Transverse colon (tissue), 4 donors: ENCODE data around the gene RAB3D. TPM values are rescaled to one million over a fixed set of nuclear protein-coding genes. Genes with fewer than 3 reads are reported as not detected.
"Not testable (repeated sequence)": the region's sequence is repeated elsewhere in the genome, so short reads cannot be mapped to it uniquely, and the experiment has no call there.

Experiments used
- DNase-seq: peaks from one replicate; pipeline ENCODE4 v3.0.0-alpha.2; 2019
- H3K27ac ChIP-seq, 4 donors: fragments of 200-600 bp; sonication (generic); 2 replicates each; pipeline ENCODE4 v1.5.1; 2016 to 2018; ENCODE audit warnings: inconsistent platforms in 4 of 4
- H3K27me3 ChIP-seq: fragments of 200-600 bp; sonication (generic); 2 replicates; pipeline ENCODE4 v1.5.1; 2017; ENCODE audit warnings: inconsistent platforms
- H3K36me3 ChIP-seq, 4 donors: fragments of 200-600 bp; sonication (generic); 2 replicates each; pipeline ENCODE4 v1.5.1; 2017 to 2019; ENCODE audit warnings: inconsistent platforms in 4 of 4
- H3K4me1 ChIP-seq, 4 donors: fragments of 200-600 bp; sonication (generic); 2 replicates each; pipeline ENCODE4 v1.5.1; 2017 to 2020; ENCODE audit warnings: inconsistent platforms in 4 of 4
- H3K4me3 ChIP-seq, 4 donors: fragments of 200-600 bp; sonication (generic); 1 replicate in 1 of 4; 2 replicates in 3 of 4; pipeline versions ENCODE4 v1.5.1 to v1.6.1; 2017 to 2019; ENCODE audit warnings: inconsistent platforms in 4 of 4
- H3K9me3 ChIP-seq, 2 donors: fragments of 200-600 bp; sonication (generic); 2 replicates each; pipeline ENCODE4 v1.5.1; 2017 to 2019; ENCODE audit warnings: inconsistent platforms in 2 of 2
- CTCF ChIP-seq, 5 experiments: fragments of 200-600 bp in 3 of 5; fragments of 450-650 bp in 2 of 5; sonication (generic) in 3 of 5; IDR thresholded peaks; 1 replicate in 2 of 5; 2 replicates in 3 of 5; pipeline ENCODE4 v1.5.1; 2016 to 2017; ENCODE audit warnings: antibody characterized with exemption in 5 of 5, inconsistent platforms in 3 of 5, mild to moderate bottlenecking in 2 of 5, moderate library complexity in 1 of 5
- EP300 ChIP-seq: sonication (generic); formaldehyde crosslinking; IDR thresholded peaks from one replicate; pipeline ENCODE4 v1.6.1; 2017; ENCODE audit warnings: antibody characterized with exemption, low read depth
- POLR2A ChIP-seq: fragments of 450-650 bp; IDR thresholded peaks from one replicate; pipeline ENCODE4 v1.6.1; 2016; ENCODE audit warnings: antibody characterized with exemption, mild to moderate bottlenecking, moderate library complexity
- POLR2AphosphoS5 ChIP-seq, 3 donors: sonication (generic); formaldehyde crosslinking; IDR thresholded peaks; one replicate each; pipeline ENCODE4 v1.6.1; 2016; ENCODE audit warnings: antibody characterized with exemption in 3 of 3
- WGBS, 2 donors: methylation state at CpG; one replicate each; pipeline ENCODE4 v1.1.5; 2018; ENCODE audit warnings: low coverage in 1 of 2; 5-methylcytosine and 5-hydroxymethylcytosine counted together
- in situ Hi-C, 4 donors: fragments of 200-750 bp; cut with MboI; loops; one replicate each; pipeline versions ENCODE4 v1.15.0 to v1.15.1; 2017; ENCODE audit warnings: low sequenced_read_pairs in 3 of 4, low pct_ligation_motif_present in 1 of 4, low pct_unique_long_range_greater_than_20kb in 1 of 4
- intact Hi-C: fragments of 100-400 bp; cut with DNase I; formaldehyde crosslinking; loops from one replicate; pipeline ENCODE4 v1.15.1; 2023; ENCODE audit warnings: low total_unique reads
- total RNA-seq, 4 donors: library from RNA; depleted of rRNA; stranded (reverse); fragments of >200 nt; gene quantifications; one replicate each; pipeline ENCODE4 v1.1.0, GENCODE V29; 2016

The RAB3D gene
- total RNA-seq, 4 donors from 2014 or later: 16.5 to 41.1 (median 18.6) TPM

- H3K4me3 ChIP-seq: peak overlapping the region in 3 of 4 donors; percentile 2 to 45 (median 34)
- H3K9me3 ChIP-seq: no peaks in the 10 kb centered on the region
- no peaks in the 10 kb centered on the region for H3K36me3 ChIP-seq
- H3K27ac ChIP-seq: peak overlapping the region in 1 of 4 donors; percentile 57
- in situ Hi-C loops (loop anchor here in 1 of 4 donors (25.0 kb wide), 1 partner anchor 104 kb away; the partner anchor contains the start of gene ELAVL3), intact Hi-C loops (no loop called here)
- H3K27me3 ChIP-seq: peaks cover 18% of the 10 kb centered on the region
- 2% methylated on average over 56 of the region's 65 CpGs; no CpG with 5 or more reads in 1 of the 2 donors for WGBS, 2 donors
- peaks cover 25 to 44% (median 37%) of the 10 kb centered on the region in 4 donors for H3K4me1 ChIP-seq
- TF ChIP-seq CTCF (IDR thresholded peaks at IDR 0.05): peak; percentile 63 to 75 (median 70)
- TF ChIP-seq EP300: no peak
- no peak for TF ChIP-seq POLR2A
- no peak for TF ChIP-seq POLR2AphosphoS5 (IDR thresholded peaks at IDR 0.05)
- peak; percentile 64 for DNase-seq
Measured at GRCh38 chr19:11382898-11383705, 43.6 kb upstream of the RAB3D start.

- peak; percentile 96 for DNase-seq
- Histone ChIP-seq H3K27me3 (peaks cover 18% of the 10 kb centered on the region), H3K4me3 (peak overlapping the region; percentile 41 to 64 (median 44)), H3K4me1 (peaks cover 30 to 66% (median 52%) of the 10 kb centered on the region in 4 donors), H3K9me3 (no peaks in the 10 kb centered on the region), H3K36me3 (no peaks in the 10 kb centered on the region), H3K27ac (peak overlapping the region; percentile 84 to 89 (median 86))
- intact Hi-C loops (no loop called here), in situ Hi-C loops (loop anchor here in 1 of 4 donors (25.0 kb wide), 1 partner anchor 106 kb away; the partner anchor contains the start of gene ELAVL3)
- no peak for TF ChIP-seq EP300
- peak; percentile 95 to 97 (median 96) for TF ChIP-seq POLR2AphosphoS5 (IDR thresholded peaks at IDR 0.05)
- peak; percentile 84 for TF ChIP-seq POLR2A
- TF ChIP-seq CTCF (IDR thresholded peaks at IDR 0.05): peak; percentile 72 to 92 (median 82)
- WGBS, 2 donors: 0 to 1% methylated on average over 10 to 53 of the region's 54 CpGs
Measured at GRCh38 chr19:11380653-11381537, 41.4 kb upstream of the RAB3D start.

- DNase-seq: no peak
- in situ Hi-C loops (loop anchor here in 2 of 4 donors (10.0 to 25.0 kb wide), 2 partner anchors 55 to 107 kb away; partner anchors contain the start of genes ELAVL3 (in 1 of the 2), ODAD3 (in 1 of the 2) and PRKCSH (in 1 of the 2)), intact Hi-C loops (no loop called here)
- Histone ChIP-seq H3K27ac (peak overlapping the region; percentile 84 to 89 (median 86)), H3K36me3 (no peaks in the 10 kb centered on the region), H3K27me3 (peaks cover 18% of the 10 kb centered on the region), H3K4me1 (peaks cover 34 to 72% (median 59%) of the 10 kb centered on the region in 4 donors), H3K4me3 (no peak overlapping the region), H3K9me3 (no peaks in the 10 kb centered on the region)
- TF ChIP-seq POLR2AphosphoS5 (IDR thresholded peaks at IDR 0.05) (no peak), EP300 (no peak), CTCF (IDR thresholded peaks at IDR 0.05) (no peak)
- WGBS, 2 donors: 87 to 92% methylated on average over 5 to 7 of the region's 7 CpGs
Measured at GRCh38 chr19:11379857-11380350, 40.4 kb upstream of the RAB3D start.

- H3K36me3 ChIP-seq, H3K9me3 ChIP-seq, intact Hi-C loops, H3K4me3 ChIP-seq, DNase-seq: not testable (repeated sequence)
- peak overlapping the region in 1 of 4 donors; percentile 97 for H3K27ac ChIP-seq
- H3K27me3 ChIP-seq: peaks cover 18% of the 10 kb centered on the region
- peaks cover 34 to 71% (median 59%) of the 10 kb centered on the region in 4 donors for H3K4me1 ChIP-seq
- WGBS, 2 donors: 77 to 80% methylated on average over 10 to 14 of the region's 14 CpGs
- in situ Hi-C loops: loop anchor here in 2 of 4 donors (10.0 to 25.0 kb wide), 2 partner anchors 55 to 108 kb away; partner anchors contain the start of genes ELAVL3 (in 1 of the 2), ODAD3 (in 1 of the 2) and PRKCSH (in 1 of the 2)
Measured at GRCh38 chr19:11379269-11379845, 39.9 kb upstream of the RAB3D start.
